GM18907 (cell line): ENCODE data around the gene SLPI.

Experiments
- ATAC-seq: cut with Tn5 transposase; IDR thresholded peaks from one replicate; pipeline ENCODE4 v1.9.1; 2021; ENCODE audit warnings: mild to moderate bottlenecking, moderate library complexity; ENCODE audit not compliant: unreplicated experiment

Gene SLPI

DNA sequence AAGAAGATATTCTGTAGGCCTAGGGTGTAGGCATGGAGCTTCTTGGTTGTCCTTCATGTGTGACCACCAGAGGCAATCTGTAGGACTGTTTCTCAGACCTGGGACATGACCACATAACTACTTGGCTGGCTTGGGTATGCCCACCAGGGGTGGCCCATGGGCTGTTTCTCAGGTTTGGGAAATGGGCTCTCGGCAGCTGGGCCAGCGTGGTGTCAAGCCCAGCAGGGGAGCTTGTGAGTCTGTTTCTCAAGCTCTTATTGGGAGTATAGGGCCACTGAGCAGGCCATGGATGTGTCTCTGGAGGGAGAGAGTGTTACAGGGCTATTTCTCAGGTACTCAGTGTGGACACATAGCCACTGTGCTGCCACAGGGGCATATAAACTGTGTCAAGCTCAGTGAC is 35.7 kb downstream of the SLPI start:
- ATAC-seq: no peak

GRCh38 chr20:45218124-45218523 is 36.2 kb downstream of the SLPI start:
- ATAC-seq: no peak

- no peak for ATAC-seq
These were observed 41.5 kb downstream of the SLPI start for GRCh38 chr20:45212836-45213235.

GRCh38 chr20:45211569-45212474 is 42.5 kb downstream of the SLPI start:
- no peak for ATAC-seq

- ATAC-seq: no peak
These were observed 44.4 kb downstream of the SLPI start for GRCh38 chr20:45209924-45210323.

- ATAC-seq: no peak
These were observed 47.6 kb downstream of the SLPI start, which contains the start of gene SEMG1 for GRCh38 chr20:45206725-45207124. TSS of gene SEMG1 (plus strand) at chr20:45207033. CDS start at chr20:45207054, 21 bp downstream.
